H9 (cell line): ENCODE results near the gene CENPQ. TPM values are rescaled to one million over a fixed set of nuclear protein-coding genes. Genes with fewer than 3 reads are reported as not detected.

ENCODE experiments used
- DNase-seq: peaks from one replicate; pipeline ENCODE4 v3.0.0-alpha.2; 2017
- H2AFZ ChIP-seq: one replicate; pipeline ENCODE4 v1.6.1; 2013; ENCODE audit warnings: mild to moderate bottlenecking, low read length, control low read depth, moderate library complexity
- H2AK5ac ChIP-seq: 2 replicates; pipeline ENCODE4 v1.6.1; 2013; ENCODE audit warnings: low read length, control low read depth, mixed read lengths; ENCODE audit not compliant: insufficient read length
- H2BK120ac ChIP-seq: one replicate; pipeline ENCODE4 v1.6.1; 2013; ENCODE audit warnings: low read depth, mild to moderate bottlenecking, low read length, control low read depth, inconsistent platforms; ENCODE audit not compliant: poor library complexity, severe bottlenecking
- H2BK12ac ChIP-seq: 2 replicates; pipeline ENCODE4 v1.6.1; 2013; ENCODE audit warnings: low read length, control low read depth, mixed read lengths, low read depth; ENCODE audit not compliant: insufficient read length
- H2BK15ac ChIP-seq: 2 replicates; pipeline ENCODE4 v1.6.1; 2013; ENCODE audit warnings: low read depth, low read length, control low read depth
- H2BK20ac ChIP-seq: one replicate; pipeline ENCODE4 v1.6.1; 2013; ENCODE audit warnings: low read depth, mild to moderate bottlenecking, low read length, control low read depth, inconsistent platforms; ENCODE audit not compliant: poor library complexity, severe bottlenecking
- H2BK5ac ChIP-seq: 2 replicates; pipeline ENCODE4 v1.6.1; 2013; ENCODE audit warnings: low read length, control low read depth, mixed read lengths; ENCODE audit not compliant: insufficient read length
- H3K14ac ChIP-seq: 2 replicates; pipeline ENCODE4 v1.6.1; 2013; ENCODE audit warnings: low read length, control low read depth; ENCODE audit not compliant: insufficient read depth
- H3K18ac ChIP-seq: 2 replicates; pipeline ENCODE4 v1.6.1; 2013; ENCODE audit warnings: low read depth, mild to moderate bottlenecking, mixed read lengths, low read length, control low read depth; ENCODE audit not compliant: insufficient read length
- H3K23ac ChIP-seq: 2 replicates; pipeline ENCODE4 v1.6.1; 2013; ENCODE audit warnings: low read length, control low read depth, mixed read lengths, low read depth; ENCODE audit not compliant: insufficient read length
- H3K23me2 ChIP-seq: 2 replicates; pipeline ENCODE4 v1.6.1; 2013; ENCODE audit warnings: low read depth, mild to moderate bottlenecking, mixed read lengths, low read length, control low read depth; ENCODE audit not compliant: insufficient read length, poor library complexity, severe bottlenecking
- H3K27ac ChIP-seq: 2 replicates; pipeline ENCODE4 v1.5.1; 2013; ENCODE audit warnings: low read length, control low read depth, mixed read lengths, low read depth; ENCODE audit not compliant: insufficient read length
- H3K27me3 ChIP-seq: 2 replicates; pipeline ENCODE4 v1.6.1; 2013; ENCODE audit warnings: low read length, control low read depth, inconsistent platforms; ENCODE audit not compliant: insufficient read depth
- H3K4ac ChIP-seq: 2 replicates; pipeline ENCODE4 v1.6.1; 2013; ENCODE audit warnings: low read depth, mild to moderate bottlenecking, control low read depth, inconsistent platforms, low read length, moderate library complexity
- H3K4me1 ChIP-seq: 2 replicates; pipeline ENCODE4 v1.6.1; 2013; ENCODE audit warnings: low read length, control low read depth, inconsistent platforms; ENCODE audit not compliant: insufficient read depth
- H3K4me2 ChIP-seq: 2 replicates; pipeline ENCODE4 v1.6.1; 2013; ENCODE audit warnings: low read length, control low read depth, mixed read lengths; ENCODE audit not compliant: insufficient read length, insufficient read depth
- H3K56ac ChIP-seq: 2 replicates; pipeline ENCODE4 v1.6.1; 2013; ENCODE audit warnings: low read depth, mild to moderate bottlenecking, mixed read lengths, low read length, control low read depth; ENCODE audit not compliant: insufficient read length
- H3K79me1 ChIP-seq: 2 replicates; pipeline ENCODE4 v1.6.1; 2013; ENCODE audit warnings: low read depth, mild to moderate bottlenecking, moderate library complexity, low read length, control low read depth, inconsistent platforms; ENCODE audit not compliant: insufficient read depth, poor library complexity, severe bottlenecking
- H3K79me2 ChIP-seq: 2 replicates; pipeline ENCODE4 v1.6.1; 2013; ENCODE audit warnings: low read length, control low read depth, inconsistent platforms; ENCODE audit not compliant: insufficient read depth
- H3K9ac ChIP-seq: 2 replicates; pipeline ENCODE4 v1.6.1; 2013; ENCODE audit warnings: low read length, control low read depth, mixed read lengths; ENCODE audit not compliant: insufficient read length; ENCODE audit errors: extremely low read depth
- H3K9me3 ChIP-seq: one replicate; pipeline ENCODE4 v1.6.1; 2013; ENCODE audit warnings: low read depth, low read length, inconsistent platforms; ENCODE audit not compliant: control insufficient read depth
- H3T11ph ChIP-seq: one replicate; pipeline ENCODE4 v1.6.1; 2013; ENCODE audit warnings: mild to moderate bottlenecking, low read length, control low read depth, inconsistent platforms
- H4K20me1 ChIP-seq: one replicate; pipeline ENCODE4 v1.6.1; 2013; ENCODE audit not compliant: control insufficient read depth, insufficient read length, insufficient read depth
- H4K5ac ChIP-seq: 2 replicates; pipeline ENCODE4 v1.6.1; 2013; ENCODE audit warnings: low read depth, mild to moderate bottlenecking, mixed read lengths, low read length, control low read depth; ENCODE audit not compliant: insufficient read length
- H4K8ac ChIP-seq: replicated peaks from 2 replicates; pipeline ENCODE4 v1.6.1; 2013; ENCODE audit warnings: low read length, control low read depth, mixed read lengths, low read depth; ENCODE audit not compliant: insufficient read length
- H4K91ac ChIP-seq: 2 replicates; pipeline ENCODE4 v1.6.1; 2013; ENCODE audit warnings: low read depth, mild to moderate bottlenecking, moderate library complexity, mixed read lengths, low read length, control low read depth; ENCODE audit not compliant: insufficient read length
- H3K27ac Mint-ChIP-seq, 3 experiments: 2 replicates in 2 of 3; 3 replicates in 1 of 3; pipeline ENCODE4 v1.8.0; 2020 to 2021; ENCODE audit warnings: mixed read lengths in 3 of 3, mild to moderate bottlenecking in 1 of 3, moderate library complexity in 1 of 3
- H3K27me3 Mint-ChIP-seq: 2 replicates; pipeline ENCODE4 v1.8.0; 2021; ENCODE audit warnings: low read depth, mild to moderate bottlenecking, moderate library complexity, mixed read lengths
- H3K36me3 Mint-ChIP-seq, 3 experiments: 2 replicates in 2 of 3; 3 replicates in 1 of 3; pipeline ENCODE4 v1.8.0; 2020 to 2021; ENCODE audit warnings: low read depth in 3 of 3, mixed read lengths in 3 of 3; ENCODE audit not compliant: insufficient read depth in 1 of 3
- H3K4me1 Mint-ChIP-seq, 2 experiments: 2 replicates each; pipeline ENCODE4 v1.8.0; 2020; ENCODE audit warnings: mixed read lengths in 2 of 2
- H3K4me3 Mint-ChIP-seq, 2 experiments: 2 replicates in 1 of 2; 3 replicates in 1 of 2; pipeline ENCODE4 v1.8.0; 2020 to 2021; ENCODE audit warnings: mild to moderate bottlenecking in 2 of 2, mixed read lengths in 2 of 2, moderate library complexity in 1 of 2
- H3K9me3 Mint-ChIP-seq, 2 experiments: 2 replicates in 1 of 2; 3 replicates in 1 of 2; pipeline ENCODE4 v1.8.0; 2020; ENCODE audit warnings: mild to moderate bottlenecking in 2 of 2, mixed read lengths in 2 of 2, moderate library complexity in 1 of 2
- WGBS: extraction: QIAGEN DNeasy Blood & Tissue Kit; methylation state at CpG from one replicate; pipeline ENCODE4 v1.1.7; 2013; ENCODE audit warnings: missing lambda C conversion rate, low lambda C conversion rate, mixed read lengths; ENCODE audit not compliant: insufficient read length; ENCODE audit errors: extremely low coverage; 5-methylcytosine and 5-hydroxymethylcytosine counted together
- total RNA-seq: library from RNA; stranded (reverse); gene quantifications from 2 replicates; pipeline ENCODE4 v1.2.1, GENCODE V29; 2021
- TF ChIP-seq, protein P1 (sequence below): fragments of 200-600 bp; sonication (generic); conservative IDR thresholded peaks from 3 replicates; pipeline ENCODE4 v1.8.0; 2021; ENCODE audit warnings: antibody characterized with exemption, mild to moderate bottlenecking

The CENPQ gene
- total RNA-seq, 1 experiment from 2014 or later = 15.5 TPM

DNA sequence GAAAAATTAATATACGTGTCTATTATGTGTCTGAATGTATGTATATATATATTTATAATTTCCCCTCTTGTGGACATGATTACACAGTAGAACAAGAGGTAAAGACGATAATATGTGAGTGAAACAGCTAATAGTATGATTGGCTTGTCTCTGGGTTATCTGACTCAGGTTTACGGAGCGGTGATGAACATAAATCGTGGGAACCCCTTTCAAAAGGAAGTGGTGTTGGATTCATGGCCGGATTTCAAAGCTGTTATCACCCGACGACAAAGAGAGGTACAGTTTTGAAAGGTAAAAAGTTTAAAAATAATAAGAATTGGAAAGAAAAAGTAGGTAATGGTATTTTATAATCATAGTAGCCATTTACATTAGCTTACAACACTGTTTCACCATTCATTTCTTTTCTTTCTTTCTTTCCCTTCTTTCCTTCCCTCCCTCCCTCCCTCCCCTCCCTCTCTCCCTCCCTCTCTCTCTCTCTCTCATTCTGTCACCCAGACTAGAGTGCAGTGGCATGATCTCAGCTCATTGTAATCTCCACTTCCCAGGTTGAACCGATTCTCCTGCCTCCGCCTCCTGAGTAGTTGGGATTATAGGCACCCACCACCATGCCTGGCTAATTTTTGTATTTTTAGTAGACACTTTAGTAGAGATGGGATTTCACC lies 52.4 kb downstream of the CENPQ start:
- H2AK5ac ChIP-seq = no peak overlapping the region
- H3K4me2 ChIP-seq = no peak overlapping the region
- Mint-ChIP-seq H3K27ac (no peak overlapping the region), H3K4me3 (no peak overlapping the region), H3K4me1 (peaks cover 9 to 13% of the 10 kb centered on the region in 2 experiments), H3K36me3 (no peaks in the 10 kb centered on the region; a peak in 1 of 7 replicates), H3K27me3 (no peaks in the 10 kb centered on the region), H3K9me3 (no peaks in the 10 kb centered on the region)
- no peak overlapping the region for H2BK120ac ChIP-seq
- no peak overlapping the region for H4K91ac ChIP-seq
- H3K56ac ChIP-seq = no peak overlapping the region
- H2BK12ac ChIP-seq = no peak overlapping the region
- no peak overlapping the region for H3K9ac ChIP-seq
- H3K27ac ChIP-seq = no peak overlapping the region
- no peak overlapping the region for H3T11ph ChIP-seq
- H4K20me1 ChIP-seq = no peaks in the 10 kb centered on the region
- H3K18ac ChIP-seq = no peak overlapping the region
- no peak overlapping the region for H2BK15ac ChIP-seq
- no peak overlapping the region for H4K5ac ChIP-seq
- no peak overlapping the region for H3K23ac ChIP-seq
- no peak overlapping the region for H3K14ac ChIP-seq
- H3K23me2 ChIP-seq = no peaks in the 10 kb centered on the region
- TF ChIP-seq, protein P1, sequence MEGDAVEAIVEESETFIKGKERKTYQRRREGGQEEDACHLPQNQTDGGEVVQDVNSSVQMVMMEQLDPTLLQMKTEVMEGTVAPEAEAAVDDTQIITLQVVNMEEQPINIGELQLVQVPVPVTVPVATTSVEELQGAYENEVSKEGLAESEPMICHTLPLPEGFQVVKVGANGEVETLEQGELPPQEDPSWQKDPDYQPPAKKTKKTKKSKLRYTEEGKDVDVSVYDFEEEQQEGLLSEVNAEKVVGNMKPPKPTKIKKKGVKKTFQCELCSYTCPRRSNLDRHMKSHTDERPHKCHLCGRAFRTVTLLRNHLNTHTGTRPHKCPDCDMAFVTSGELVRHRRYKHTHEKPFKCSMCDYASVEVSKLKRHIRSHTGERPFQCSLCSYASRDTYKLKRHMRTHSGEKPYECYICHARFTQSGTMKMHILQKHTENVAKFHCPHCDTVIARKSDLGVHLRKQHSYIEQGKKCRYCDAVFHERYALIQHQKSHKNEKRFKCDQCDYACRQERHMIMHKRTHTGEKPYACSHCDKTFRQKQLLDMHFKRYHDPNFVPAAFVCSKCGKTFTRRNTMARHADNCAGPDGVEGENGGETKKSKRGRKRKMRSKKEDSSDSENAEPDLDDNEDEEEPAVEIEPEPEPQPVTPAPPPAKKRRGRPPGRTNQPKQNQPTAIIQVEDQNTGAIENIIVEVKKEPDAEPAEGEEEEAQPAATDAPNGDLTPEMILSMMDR = no peak
- no peaks in the 10 kb centered on the region for H3K9me3 ChIP-seq
- WGBS = no CpG with 5 or more reads among the region's 10 CpGs
- no peak overlapping the region for H2BK20ac ChIP-seq
- no peak overlapping the region for H2AFZ ChIP-seq
- H2BK5ac ChIP-seq = no peak overlapping the region
- H3K4ac ChIP-seq = no peak overlapping the region
- no peak overlapping the region for H4K8ac ChIP-seq
- H3K4me1 ChIP-seq = no peaks in the 10 kb centered on the region
- no peaks in the 10 kb centered on the region for H3K27me3 ChIP-seq
- no peaks in the 10 kb centered on the region for H3K79me1 ChIP-seq
- H3K79me2 ChIP-seq = no peaks in the 10 kb centered on the region
- DNase-seq = no peak
